ENCODE measurements around the gene SUN2. TPM values are rescaled to one million over a fixed set of nuclear protein-coding genes. Genes with fewer than 3 reads are reported as not detected.

SUN2 gene
- total RNA-seq, 1 donor from 2014 or later, result 41.7 TPM

DNA sequence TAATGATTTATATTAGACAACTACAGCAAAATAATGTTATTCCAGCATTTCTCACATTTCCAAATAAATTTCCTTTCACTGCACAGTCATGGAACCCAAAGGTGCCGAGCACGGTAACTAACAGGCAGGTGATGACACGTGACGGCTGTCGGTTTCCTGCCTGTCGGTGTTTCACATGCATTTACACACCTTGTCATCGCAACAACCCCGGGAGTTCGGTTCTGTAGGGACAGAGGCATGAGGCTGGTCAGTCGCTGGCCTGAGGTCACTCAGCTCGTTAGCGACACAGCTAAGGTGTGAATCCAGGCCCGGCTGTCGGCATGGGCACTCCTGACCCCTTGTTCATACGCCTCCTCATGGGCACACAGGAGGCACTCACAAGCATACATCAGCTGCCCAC lies 28.2 kb upstream of the SUN2 start:
- no peaks in the 10 kb centered on the region for H3K9me3 Mint-ChIP-seq
- no peak for DNase-seq (ENCODE audit: low read depth, low spot score)
- H3K27me3 Mint-ChIP-seq (ENCODE audit: low read depth), result no peaks in the 10 kb centered on the region
- H3K4me3 Mint-ChIP-seq, result no peak overlapping the region
- TF ChIP-seq, protein P1, sequence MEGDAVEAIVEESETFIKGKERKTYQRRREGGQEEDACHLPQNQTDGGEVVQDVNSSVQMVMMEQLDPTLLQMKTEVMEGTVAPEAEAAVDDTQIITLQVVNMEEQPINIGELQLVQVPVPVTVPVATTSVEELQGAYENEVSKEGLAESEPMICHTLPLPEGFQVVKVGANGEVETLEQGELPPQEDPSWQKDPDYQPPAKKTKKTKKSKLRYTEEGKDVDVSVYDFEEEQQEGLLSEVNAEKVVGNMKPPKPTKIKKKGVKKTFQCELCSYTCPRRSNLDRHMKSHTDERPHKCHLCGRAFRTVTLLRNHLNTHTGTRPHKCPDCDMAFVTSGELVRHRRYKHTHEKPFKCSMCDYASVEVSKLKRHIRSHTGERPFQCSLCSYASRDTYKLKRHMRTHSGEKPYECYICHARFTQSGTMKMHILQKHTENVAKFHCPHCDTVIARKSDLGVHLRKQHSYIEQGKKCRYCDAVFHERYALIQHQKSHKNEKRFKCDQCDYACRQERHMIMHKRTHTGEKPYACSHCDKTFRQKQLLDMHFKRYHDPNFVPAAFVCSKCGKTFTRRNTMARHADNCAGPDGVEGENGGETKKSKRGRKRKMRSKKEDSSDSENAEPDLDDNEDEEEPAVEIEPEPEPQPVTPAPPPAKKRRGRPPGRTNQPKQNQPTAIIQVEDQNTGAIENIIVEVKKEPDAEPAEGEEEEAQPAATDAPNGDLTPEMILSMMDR (conservative IDR thresholded peaks at IDR 0.05), result no peak
- H3K36me3 Mint-ChIP-seq (ENCODE audit: low read depth), result no peaks in the 10 kb centered on the region
- peaks cover 23% of the 10 kb centered on the region for H3K4me1 Mint-ChIP-seq
- H3K27ac Mint-ChIP-seq (ENCODE audit: unreplicated experiment), result no peak overlapping the region

DNA sequence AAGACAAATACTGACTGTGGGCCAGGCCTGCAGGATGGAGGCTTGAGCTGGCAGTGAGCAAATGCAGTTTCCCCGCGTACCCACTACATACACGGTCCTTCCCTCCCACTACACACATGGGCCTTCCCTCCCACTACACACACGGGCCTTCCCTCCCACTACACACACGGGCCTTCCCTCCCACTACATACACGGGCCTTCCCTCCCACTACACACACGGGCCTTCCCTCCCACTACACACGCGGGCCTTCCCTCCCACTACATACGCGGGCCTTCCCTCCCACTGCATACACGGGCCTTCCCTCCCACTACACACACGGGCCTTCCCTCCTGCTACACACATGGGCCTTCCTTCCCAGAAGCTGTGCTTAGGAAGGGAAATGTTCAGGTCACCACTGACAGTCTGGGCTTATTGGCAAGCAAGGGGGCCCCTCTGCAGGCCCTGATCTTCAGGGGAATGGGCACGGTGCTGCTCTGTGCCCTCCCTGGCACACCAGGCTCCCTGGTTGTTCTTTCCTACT lies 27.4 kb upstream of the SUN2 start:
- Mint-ChIP-seq H3K27ac (ENCODE audit: unreplicated experiment) (peak overlapping the region; percentile 3), H3K27me3 (ENCODE audit: low read depth) (no peaks in the 10 kb centered on the region), H3K4me3 (no peak overlapping the region), H3K9me3 (no peaks in the 10 kb centered on the region), H3K36me3 (ENCODE audit: low read depth) (no peaks in the 10 kb centered on the region), H3K4me1 (peaks cover 23% of the 10 kb centered on the region)
- no peak for DNase-seq (ENCODE audit: low read depth, low spot score)
- TF ChIP-seq, protein P1 (conservative IDR thresholded peaks at IDR 0.05), result no peak

DNA sequence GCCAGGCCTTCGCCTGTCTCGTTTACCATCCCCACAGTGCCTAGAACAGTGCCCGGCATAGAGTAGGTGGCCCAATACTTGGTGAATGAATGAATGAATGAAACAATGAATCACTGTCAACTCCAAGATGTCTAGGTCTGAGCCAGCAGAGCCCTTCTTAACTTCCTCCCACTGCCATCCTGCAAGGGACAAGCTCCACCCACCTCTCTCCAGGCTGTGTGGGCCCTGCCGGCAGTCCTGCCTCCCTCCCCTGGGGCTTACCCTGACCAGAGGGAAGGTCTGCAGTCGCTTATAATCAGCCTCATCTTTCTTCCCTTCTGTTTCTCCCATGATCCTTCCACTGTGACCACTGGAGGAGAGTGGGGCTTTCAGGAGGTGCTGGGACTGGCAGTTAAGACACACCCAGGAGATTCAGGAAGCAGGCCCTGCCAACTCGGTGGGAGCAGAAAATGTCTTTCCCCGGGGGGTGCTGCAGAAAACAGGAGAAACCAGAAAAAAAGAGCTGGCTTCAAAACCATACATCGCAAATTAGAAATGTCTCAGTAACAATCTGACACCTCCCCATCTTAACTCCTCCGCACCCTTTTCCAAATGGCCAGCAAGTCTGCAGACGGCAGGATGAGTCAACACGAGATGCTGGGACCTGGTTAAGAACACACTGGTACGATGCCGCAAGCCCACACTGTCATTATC lies 26.8 kb upstream of the SUN2 start:
- Mint-ChIP-seq H3K27me3 (ENCODE audit: low read depth) (no peaks in the 10 kb centered on the region), H3K9me3 (no peaks in the 10 kb centered on the region), H3K36me3 (ENCODE audit: low read depth) (no peaks in the 10 kb centered on the region), H3K4me1 (peaks cover 23% of the 10 kb centered on the region), H3K27ac (ENCODE audit: unreplicated experiment) (no peak overlapping the region), H3K4me3 (no peak overlapping the region)
- TF ChIP-seq, protein P1 (conservative IDR thresholded peaks at IDR 0.05), result no peak
- no peak for DNase-seq (ENCODE audit: low read depth, low spot score)

DNA sequence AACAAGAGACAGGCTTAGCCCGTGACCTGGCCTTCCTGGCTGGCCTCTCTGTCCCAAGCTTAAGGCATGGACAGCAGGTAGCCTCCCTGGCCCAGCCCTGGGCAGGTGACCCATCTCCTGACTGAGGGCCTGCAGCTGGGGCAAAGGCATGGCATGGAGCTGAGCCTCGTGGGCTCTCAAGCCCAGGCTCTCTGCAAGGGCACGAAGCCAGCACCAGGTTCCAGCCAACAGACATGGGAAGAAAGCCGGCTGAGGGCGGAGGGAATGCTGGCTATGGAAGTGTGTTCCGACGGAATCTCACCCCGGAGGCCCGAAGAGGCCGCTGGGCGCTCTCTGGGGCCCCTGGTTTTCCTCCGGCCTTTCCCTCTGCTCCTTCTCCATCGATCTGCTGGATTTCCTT lies 25.2 kb upstream of the SUN2 start:
- H3K4me1 Mint-ChIP-seq, result peaks cover 15% of the 10 kb centered on the region
- no peak overlapping the region for H3K4me3 Mint-ChIP-seq
- TF ChIP-seq, protein P1 (conservative IDR thresholded peaks at IDR 0.05), result no peak
- H3K27me3 Mint-ChIP-seq (ENCODE audit: low read depth), result no peaks in the 10 kb centered on the region
- no peaks in the 10 kb centered on the region for H3K36me3 Mint-ChIP-seq (ENCODE audit: low read depth)
- DNase-seq (ENCODE audit: low read depth, low spot score), result no peak
- H3K27ac Mint-ChIP-seq (ENCODE audit: unreplicated experiment), result no peak overlapping the region
- H3K9me3 Mint-ChIP-seq, result no peaks in the 10 kb centered on the region

DNA sequence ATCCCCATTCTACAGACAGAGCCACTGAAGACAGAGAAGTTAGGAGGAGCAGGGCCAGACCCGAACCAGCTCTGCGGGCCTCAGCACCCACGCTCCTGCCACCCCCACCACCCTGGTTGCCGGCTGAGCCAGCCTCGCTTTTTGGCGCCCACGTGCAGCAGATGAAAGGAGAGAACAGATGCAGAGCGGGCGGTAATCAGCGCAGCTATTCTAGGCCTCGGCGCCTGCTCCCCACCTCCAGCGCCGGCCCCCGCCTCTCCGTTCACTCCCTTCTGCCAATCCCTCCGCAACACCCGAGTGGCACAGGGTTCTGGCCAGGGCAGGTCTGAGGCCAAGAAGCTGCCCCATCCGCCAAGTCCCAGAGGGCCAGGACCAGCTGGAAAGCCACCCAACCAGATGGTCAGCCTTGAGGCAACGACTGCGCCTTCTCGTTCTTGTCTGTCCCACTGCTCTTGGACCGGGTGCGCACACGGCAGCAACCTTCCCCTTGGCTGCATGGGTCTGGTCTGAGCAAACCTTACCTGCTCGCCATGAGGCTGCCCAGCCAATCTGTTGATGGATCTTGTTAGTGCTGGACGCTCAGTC lies 21.4 kb upstream of the SUN2 start:
- Mint-ChIP-seq H3K27ac (ENCODE audit: unreplicated experiment) (no peak overlapping the region), H3K4me1 (peaks cover 1% of the 10 kb centered on the region), H3K36me3 (ENCODE audit: low read depth) (no peaks in the 10 kb centered on the region), H3K9me3 (no peaks in the 10 kb centered on the region), H3K27me3 (ENCODE audit: low read depth) (no peaks in the 10 kb centered on the region), H3K4me3 (no peak overlapping the region)
- TF ChIP-seq, protein P1 (conservative IDR thresholded peaks at IDR 0.05), result no peak
- DNase-seq (ENCODE audit: low read depth, low spot score), result no peak
